H4 (cell line): ENCODE measurements around the gene PCSK2. TPM values are rescaled to one million over a fixed set of nuclear protein-coding genes. Genes with fewer than 3 reads are reported as not detected.

ENCODE experiments used
- DNase-seq: peaks from one replicate; pipeline ENCODE4 v3.0.0-alpha.2; 2015; ENCODE audit warnings: low spot score
- total RNA-seq: library from RNA; depleted of rRNA; stranded (reverse); fragments of >200 nt; shearing (Covaris generic); gene quantifications from 2 replicates; pipeline ENCODE4 v1.2.3, GENCODE V29; 2014

The PCSK2 gene
- total RNA-seq, 1 experiment from 2014 or later, result 1.6 TPM

DNA sequence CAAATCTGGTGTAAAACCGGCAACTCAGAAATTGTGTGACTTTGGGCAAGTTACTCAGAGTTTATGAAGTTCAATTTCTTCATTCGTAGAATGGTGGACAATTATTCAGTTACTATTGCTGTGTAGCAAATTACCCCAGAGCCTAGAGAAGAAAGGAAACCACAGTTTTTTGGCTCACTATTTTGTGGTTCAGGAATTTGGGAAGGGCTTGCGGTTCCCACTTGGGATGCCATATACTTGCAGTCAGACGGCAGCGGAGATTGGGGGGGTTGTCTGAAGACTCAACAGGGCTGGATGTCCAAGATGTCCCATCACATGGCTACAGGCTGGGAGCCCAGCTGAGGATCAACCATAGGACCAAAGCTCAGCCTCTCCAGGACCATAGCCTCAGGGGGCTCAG is 108.1 kb downstream of the PCSK2 start:
- DNase-seq, result peak; percentile 6

DNA sequence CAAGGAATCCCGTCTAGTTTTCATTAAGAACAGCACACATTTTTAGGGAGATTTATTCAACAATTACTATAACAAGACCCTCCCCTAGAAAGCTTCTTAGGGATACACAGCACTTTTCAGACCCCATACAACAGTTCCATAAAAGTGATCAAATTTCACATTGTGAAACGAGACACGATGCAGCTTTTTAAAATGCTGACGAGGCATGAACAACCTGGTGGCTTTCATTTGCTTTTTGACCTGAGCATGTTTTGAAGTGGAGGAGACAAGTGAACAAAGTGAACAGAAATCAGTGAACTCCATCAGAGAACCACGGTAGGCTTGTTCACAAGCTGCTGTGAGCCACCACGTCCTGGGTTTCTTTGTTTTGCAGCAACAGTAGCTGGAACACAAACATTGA is 112.2 kb downstream of the PCSK2 start:
- no peak for DNase-seq

DNA sequence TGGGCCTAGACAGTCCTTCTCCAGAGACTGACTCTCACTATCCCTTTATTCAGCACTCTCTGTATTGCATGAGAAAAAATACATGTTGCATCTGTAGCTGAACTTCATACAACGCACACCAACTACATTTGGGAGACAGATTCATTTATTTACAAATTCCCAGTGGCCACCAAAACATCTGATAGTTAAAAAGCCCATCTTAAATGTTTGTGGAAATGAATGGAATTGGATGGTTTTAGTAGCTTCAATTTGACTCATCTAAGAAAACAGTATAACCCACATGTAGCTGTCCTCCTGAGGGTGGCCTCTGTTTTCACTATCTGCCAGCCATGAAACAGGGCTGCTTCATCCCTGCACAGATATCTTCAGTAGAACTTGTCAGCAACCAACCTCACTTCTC is 116.3 kb downstream of the PCSK2 start:
- DNase-seq, result no peak

DNA sequence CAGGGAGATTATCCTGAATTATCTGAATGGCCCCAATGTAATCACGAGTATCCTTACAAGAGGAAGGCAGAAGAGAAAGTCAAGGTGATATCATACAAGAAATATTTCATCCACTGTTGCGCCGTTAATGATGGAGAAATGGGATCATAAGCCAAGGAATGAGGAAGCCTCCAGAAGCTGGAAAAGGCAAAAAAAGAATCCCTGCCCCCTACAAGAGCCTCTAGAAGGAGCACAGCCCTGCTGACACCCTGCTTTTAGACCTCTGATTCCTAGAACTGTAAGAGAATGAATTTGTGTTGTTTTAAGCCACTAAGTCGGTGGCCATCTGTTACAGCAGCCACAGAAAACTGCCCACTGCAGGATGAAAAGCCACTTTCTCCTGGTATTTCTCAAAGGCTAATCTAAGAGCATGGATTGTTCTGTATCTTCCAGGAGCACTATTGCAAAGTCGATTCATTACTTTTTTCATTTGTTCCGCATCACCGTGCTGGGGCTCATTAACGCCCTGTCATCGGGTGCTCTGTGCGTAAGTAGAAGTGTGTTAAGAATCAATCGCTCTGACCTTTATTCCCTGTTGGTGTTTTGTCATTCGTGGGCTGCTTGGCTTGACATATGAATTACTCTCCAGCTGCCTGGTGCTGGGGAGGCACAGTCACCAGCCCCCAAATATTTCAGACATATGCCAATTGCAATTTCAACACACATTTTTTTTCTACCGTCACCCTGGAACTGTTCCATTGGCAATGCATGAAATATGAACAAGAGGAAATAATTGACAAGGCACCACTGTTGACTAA is 117.0 kb downstream of the PCSK2 start:
- DNase-seq, result no peak

DNA sequence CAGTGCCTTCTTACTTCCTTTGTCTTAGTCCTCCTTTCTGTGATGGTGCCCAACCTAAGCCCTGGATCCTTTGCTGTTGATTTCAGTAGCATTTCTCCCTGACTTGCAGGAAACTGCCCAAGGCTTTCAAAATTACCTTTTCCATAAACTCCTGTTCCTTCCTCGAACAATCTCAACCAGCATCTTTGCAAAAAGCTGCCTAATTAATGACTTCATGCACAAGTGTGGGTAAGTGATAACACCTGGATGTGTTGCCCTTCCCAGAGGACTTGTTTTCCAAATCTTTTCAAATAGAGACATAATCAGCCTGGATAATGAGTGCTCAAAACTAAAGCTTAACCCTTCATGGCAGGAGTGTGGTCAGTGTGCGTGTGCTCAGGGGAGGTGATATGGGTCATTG is 118.0 kb downstream of the PCSK2 start:
- DNase-seq, result no peak

- no peak for DNase-seq
These were observed 118.5 kb downstream of the PCSK2 start for GRCh38 chr20:17345321-17345720.

DNA sequence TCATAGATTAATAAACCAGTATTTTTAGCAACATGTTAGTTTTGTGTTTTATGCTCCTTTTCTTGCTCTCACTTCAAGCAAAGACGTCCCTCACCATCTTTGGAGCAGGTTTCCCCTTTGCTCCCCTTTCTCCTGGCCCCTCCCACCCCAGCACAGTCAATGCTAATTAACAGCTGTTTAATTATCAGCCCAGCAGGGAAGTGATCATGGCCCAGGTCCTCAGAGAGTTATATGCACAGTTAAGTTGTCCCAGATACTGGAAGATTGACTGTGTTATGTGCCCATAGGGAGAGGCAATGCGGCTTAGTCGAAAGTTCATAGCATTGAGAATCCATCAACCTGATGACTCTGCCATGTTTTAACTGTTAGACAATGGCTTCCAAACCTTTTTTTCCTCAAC is 123.5 kb downstream of the PCSK2 start:
- no peak for DNase-seq

DNA sequence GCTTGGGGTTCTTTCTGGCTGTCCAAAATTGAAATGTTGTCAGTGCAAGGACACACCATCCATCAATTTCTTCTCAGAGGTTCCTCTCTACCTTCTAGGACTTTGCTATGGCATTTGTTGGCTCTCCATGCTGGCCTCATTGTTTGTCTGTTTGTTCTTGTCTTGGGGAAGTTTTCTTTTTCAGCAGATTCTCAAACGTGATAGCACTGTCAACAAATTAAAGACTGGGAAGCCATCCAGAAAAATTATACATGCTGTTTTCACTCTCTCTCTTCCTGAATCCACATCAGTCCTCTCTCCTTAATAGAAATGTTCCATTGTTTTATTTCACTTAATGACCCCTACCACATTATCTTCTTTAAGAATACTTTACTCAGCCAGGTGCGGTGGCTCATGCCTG is 130.4 kb downstream of the PCSK2 start:
- DNase-seq, result no peak

DNA sequence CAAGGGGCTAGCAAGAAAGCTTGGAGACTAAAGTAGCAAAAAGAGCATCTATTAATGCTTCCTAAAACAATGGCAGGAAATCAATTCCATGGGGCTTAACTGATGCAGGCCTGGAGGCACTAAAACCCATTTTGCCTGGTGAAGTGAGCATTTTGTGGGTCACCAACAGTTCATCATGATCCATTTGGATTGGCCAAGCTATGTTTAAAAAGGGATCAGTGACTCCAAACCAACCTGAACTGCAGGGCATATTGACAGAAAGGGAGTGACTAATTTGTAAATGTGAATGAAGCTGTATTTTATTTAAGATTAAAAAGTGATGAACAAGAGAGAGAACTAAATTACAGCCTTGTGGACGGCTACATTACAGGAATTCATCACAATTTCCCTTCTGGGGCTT is 132.0 kb downstream of the PCSK2 start:
- DNase-seq, result no peak

- no peak for DNase-seq
These were observed 137.8 kb downstream of the PCSK2 start for GRCh38 chr20:17364681-17365080.

DNA sequence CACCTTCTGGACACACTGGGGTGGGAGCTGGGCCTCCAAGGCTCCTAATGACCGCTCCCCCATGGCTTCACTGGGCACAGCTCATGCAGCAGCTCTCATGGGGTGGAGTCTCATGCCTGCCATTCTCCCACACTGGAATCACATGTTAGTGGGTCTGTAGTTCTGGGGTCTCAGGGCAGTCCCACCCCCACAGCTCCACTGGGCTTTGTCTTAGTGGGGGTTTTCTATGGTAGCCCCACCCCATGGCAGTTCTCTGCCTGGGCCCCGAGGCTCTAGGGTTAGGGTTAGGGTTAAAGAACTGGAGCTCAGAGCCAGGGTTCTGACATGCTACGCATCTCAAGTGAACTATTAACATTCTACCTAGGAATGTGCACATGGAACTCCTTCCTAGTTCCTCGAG is 139.0 kb downstream of the PCSK2 start:
- DNase-seq, result no peak

DNA sequence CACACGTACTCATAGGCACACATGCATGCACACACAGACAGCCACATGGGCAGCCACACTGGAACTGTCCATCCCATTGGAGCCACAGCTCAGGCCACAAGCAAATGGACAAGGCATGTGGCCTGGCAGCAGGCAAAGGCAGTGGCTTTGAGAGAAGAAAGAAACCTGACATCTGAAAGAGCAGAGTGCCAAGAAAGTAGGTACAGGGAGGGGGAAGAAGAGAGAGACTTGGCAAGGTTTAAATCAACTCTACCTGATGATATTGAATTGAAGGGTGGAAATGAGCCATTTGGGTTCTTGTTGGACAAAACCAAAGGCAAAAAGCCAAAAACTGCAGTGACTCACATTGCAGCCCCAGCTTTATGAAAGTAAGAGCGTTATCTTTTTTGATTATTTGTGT is 142.7 kb downstream of the PCSK2 start:
- no peak for DNase-seq

DNA sequence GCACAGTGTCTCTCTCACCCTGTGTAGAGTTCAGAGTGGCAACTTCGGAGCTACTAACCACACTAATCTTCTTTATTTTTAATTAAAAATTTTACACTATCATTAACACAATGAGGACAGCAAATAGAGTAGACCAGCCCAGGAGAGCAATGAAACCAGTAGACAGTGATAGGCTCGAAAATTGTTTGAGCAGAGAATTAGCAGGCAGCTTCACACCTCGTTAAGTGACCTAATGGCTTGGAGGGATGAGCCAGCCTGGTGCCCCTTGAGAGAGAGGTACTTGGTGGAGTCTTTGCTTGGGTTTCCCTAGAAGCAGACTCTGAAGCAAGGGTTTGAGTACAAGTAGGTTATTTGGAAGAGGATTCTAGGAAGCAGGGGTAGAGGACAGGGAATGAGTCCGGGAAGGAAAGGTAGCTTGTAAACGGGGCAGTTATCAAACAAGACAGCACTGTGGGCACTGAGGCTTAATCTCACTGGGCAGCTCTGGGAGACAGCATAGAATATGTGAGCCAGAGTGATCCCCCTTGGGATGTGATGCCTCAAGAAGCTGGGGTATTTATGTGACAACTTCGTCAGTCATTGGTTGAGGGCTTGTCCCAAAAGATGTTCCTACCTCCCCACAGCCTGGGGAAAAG is 146.1 kb downstream of the PCSK2 start:
- DNase-seq, result no peak

- DNase-seq, result no peak
These were observed 147.2 kb downstream of the PCSK2 start for GRCh38 chr20:17374086-17374485.

DNA sequence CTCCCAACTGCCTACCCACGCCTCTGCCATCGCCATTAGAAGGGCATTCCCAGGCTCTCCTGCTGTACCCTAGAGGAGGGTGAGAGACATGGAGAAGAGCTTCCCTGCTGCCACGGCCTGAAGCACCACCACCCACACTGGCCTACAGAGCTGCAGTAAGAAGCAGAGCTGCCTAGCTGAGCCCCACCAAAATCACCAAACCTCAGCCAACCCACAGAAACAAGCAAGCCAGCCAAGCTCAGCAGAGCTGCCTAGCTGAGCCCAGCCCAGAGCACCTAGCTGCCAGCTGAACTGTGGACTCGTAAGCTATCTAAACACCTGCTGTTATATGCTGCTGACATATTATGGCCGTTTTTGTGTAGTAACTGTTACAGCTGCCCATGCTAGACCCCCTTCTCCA is 149.2 kb downstream of the PCSK2 start:
- DNase-seq, result no peak

GRCh38 chr20:17377231-17377630 is 150.4 kb downstream of the PCSK2 start:
- no peak for DNase-seq

- DNase-seq, result no peak
These were observed 152.8 kb downstream of the PCSK2 start for GRCh38 chr20:17379651-17380050.

- no peak for DNase-seq
These were observed 154.0 kb downstream of the PCSK2 start for GRCh38 chr20:17380801-17381200.

GRCh38 chr20:17381724-17382123 is 154.9 kb downstream of the PCSK2 start:
- no peak for DNase-seq

DNA sequence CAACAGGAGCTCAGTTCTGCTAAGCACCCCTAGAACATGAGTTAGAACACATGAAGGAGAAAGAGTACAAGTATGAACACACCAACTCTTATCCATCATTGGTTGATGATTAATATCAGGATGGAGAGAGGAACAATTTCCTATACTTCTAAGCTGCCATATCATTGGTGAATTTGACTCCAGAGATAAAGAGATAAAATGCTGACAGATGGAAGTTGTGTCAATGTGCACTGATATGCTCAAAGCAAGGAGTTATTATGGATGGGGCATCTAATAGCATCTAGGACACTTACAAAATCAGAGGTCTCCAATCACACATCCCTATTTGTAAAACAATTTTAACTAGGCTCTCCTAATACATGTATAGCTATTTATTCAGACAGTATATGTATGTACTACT is 159.0 kb downstream of the PCSK2 start:
- no peak for DNase-seq

GRCh38 chr20:17390655-17391054 is 163.8 kb downstream of the PCSK2 start:
- DNase-seq, result no peak

GRCh38 chr20:17391127-17391771 is 164.4 kb downstream of the PCSK2 start:
- DNase-seq, result no peak

- DNase-seq, result no peak
These were observed 167.6 kb downstream of the PCSK2 start for GRCh38 chr20:17394411-17394810.
